H54 (cell line): Measurements from ENCODE around the gene ADCK2.
A peak's percentile ranks its signal among the peaks of the same experiment; 100 is the strongest.
"Not testable (repeated sequence)": the region's sequence is repeated elsewhere in the genome, so short reads cannot be mapped to it uniquely, and the experiment has no call there.

Source experiments
- DNase-seq: peaks from one replicate; pipeline ENCODE4 v3.0.0; 2011; ENCODE audit warnings: low spot score, mixed read lengths; ENCODE audit not compliant: insufficient read length
- FAIRE-seq: peaks from 3 replicates; lab custom pipeline; 2011; peaks lifted over from hg19 to GRCh38; lab: Jason Lieb, UNC
- POLR2A ChIP-seq: IDR thresholded peaks from 2 replicates; pipeline ENCODE4 v1.6.1; 2011; ENCODE audit warnings: low read depth, mild to moderate bottlenecking, low read length

ADCK2 gene

DNA sequence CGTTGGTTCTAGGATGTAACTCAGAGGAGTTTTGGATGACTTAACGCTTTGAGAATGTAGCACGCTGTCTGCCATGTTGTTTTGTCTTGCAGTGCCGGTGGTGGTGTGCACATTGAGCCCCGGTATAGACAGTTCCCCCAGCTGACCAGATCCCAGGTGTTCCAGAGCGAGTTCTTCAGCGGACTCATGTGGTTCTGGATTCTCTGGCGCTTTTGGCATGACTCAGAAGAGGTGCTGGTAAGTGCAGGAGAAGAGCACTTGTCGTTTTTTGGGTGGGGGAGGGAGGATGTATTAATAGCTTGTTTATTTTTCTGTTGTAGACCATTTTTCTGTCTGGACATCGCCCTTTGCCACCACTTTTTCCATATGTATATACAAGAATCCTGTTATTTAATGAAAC is 30.0 kb downstream of the ADCK2 start:
- TF ChIP-seq POLR2A: no peak
- DNase-seq: no peak
- FAIRE-seq: no peak

DNA sequence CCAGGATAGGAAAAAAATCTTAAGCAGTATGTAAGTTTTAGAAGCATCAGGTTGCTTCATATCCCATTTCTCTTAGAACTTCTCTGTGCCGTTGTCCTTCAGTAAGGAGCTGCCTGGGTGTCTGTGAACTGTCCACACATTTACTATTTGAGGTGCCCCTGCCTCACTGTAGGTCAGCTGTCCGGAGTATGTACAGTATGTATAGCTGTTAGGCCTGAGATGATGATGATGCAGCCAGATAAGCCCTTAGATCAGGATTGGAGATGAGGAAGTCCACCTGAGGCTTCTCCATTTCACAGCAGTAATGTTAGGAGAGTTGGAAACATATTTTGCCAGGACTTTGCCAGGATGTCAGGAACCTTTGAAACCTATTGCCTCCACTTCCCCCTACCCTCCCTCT is 31.5 kb downstream of the ADCK2 start:
- no peak for TF ChIP-seq POLR2A

DNA sequence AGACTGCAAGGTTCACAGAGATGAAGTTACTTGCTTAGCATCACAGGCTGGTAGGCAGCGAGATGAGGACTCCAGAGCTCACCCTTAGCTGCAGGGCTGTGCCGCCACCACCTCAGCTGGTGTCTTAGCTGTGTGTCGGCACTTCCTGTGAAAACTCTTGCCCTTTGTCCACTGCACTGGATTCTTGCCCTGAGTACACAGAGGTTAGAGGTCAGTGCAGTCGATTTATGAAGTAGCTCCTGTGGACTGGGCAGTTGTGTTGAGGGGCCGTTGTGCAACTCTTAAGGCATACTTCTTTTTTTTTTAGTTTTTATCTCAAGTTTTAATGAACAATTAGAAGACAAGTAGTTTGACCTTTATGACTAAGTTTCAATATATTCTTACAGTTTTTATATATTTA is 34.4 kb downstream of the ADCK2 start:
- TF ChIP-seq POLR2A: no peak
- FAIRE-seq (no peak), DNase-seq (no peak)

More for the DNA sequence above, 31.5 kb downstream of the ADCK2 start:
- FAIRE-seq: no peak
- DNase-seq: no peak

DNA sequence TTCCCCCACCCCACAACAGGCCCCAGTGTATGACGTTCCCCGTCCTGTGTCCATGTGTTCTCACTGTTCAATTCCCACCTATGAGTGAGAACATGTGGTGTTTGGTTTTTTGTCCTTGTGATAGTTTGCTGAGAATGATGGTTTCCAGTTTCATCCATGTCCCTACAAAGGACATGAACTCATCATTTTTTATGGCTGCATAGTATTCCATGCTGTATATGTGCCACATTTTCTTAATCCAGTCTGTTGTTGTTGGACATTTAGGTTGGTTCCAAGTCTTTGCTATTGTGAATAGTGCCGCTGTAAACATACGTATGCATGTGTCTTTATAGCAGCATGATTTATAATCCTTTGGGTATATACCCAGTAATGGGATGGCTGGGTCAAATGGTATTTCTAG is 36.0 kb downstream of the ADCK2 start:
- FAIRE-seq, DNase-seq: not testable (repeated sequence)

DNA sequence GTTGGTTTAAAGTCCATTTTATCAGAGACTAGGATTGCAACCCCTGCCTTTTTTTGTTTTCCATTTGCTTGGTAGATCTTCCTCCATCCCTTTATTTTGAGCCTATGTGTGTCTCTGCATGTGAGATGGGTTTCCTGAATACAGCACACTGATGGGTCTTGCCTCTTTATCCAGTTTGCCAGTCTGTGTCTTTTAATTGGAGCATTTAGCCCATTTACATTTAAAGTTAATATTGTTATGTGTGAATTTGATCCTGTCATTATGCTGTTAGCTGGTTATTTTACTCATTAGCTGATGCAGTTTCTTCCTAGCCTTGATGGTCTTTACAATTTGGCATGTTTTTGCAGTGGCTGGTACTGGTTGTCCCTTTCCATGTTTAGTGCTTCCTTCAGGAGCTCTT is 39.6 kb downstream of the ADCK2 start:
- DNase-seq, FAIRE-seq: not testable (repeated sequence)

DNA sequence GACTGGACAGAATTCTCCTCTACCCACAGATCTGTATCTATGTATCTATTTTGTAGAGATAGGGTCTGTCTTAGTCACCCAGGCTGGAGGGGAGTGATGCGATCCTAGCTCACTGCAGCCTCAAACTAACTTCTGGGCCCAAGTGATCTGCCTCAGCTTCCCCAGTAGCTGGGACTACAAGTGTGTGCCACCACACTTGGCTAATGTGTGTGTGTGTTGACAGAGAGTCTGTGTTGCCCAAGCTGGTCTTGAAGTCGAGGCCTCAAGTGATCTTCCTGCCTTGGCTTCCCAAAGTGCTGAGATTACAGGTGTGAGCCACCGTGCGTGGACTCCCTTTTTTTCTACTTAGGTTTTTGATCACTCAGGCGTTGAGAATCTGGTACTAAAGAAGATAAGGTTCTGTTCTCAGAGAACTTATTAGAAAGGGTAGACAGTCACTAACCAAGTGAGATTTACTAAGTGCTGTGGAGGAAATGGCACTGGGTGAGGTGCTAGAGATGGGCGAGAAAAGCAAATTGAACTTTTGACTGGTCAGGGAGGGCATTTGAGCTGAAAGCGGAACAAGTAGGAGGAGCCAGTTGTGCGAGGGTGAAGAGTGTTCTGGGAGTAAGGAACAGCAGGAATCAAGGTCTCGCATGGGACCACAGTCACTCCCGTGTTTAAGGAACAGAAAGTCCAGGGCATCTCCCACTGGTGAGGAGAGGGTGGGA is 41.7 kb downstream of the ADCK2 start:
- no peak for TF ChIP-seq POLR2A
- no peak for FAIRE-seq
- no peak for DNase-seq

DNA sequence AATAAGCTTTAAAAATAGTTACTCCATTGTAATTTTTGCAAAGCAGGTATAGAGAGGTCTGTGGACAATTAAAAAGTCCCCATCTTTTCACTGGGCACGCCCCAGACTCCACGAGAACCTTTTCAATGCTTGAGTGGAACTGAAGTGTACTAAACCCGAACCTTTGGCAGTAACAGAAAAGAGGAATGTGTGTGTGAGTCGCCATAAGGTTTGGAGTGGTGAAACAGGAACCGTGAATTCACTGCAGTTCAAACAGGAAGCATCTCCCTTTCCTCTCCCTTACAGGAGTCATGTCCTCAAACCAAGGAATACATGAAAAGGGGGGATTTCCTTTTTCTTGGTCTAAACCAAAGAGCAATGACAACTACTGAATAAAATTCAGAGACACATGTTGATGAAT is 47.0 kb downstream of the ADCK2 start:
- FAIRE-seq: no peak
- DNase-seq: no peak
- TF ChIP-seq POLR2A: no peak

DNA sequence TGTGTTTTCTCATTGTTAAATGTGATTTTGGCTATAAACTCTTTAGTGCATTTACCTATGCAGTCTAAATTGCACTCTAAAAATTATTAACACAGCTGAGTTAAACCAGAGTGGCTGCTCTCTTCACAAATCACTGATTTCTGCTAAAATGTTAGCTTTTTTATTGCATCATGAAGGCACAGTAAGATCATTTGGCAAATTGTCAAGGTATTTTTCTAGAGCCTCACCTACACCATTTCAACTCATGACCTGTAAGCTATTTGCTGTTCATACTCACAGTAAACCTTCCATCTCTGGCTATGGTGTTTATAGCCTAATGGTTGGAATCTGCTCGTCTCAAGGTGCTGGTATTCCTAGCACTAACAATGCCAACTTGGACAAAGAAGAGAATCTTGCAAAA is 49.5 kb downstream of the ADCK2 start:
- FAIRE-seq (no peak), DNase-seq (no peak)
- no peak for TF ChIP-seq POLR2A

DNA sequence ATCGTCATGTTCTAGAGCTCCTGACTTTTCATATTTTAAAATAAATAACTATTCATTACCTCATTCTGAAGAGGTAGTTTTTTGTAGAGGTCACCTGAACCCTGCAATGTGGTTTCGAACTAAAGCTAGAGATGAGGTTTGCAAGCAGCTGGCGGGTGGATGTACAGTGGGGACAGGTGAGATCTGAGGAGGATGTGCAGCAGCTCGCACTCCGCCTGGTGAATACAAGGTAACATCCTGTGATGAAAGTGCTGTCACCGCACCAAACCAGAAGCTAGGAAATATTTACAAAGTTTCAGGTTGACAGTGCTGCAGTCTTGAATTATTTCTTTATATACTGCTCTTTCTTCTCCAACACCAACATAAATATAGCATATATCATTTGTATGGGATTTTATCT is 50.3 kb downstream of the ADCK2 start:
- FAIRE-seq (no peak), DNase-seq (no peak)
- no peak for TF ChIP-seq POLR2A

DNA sequence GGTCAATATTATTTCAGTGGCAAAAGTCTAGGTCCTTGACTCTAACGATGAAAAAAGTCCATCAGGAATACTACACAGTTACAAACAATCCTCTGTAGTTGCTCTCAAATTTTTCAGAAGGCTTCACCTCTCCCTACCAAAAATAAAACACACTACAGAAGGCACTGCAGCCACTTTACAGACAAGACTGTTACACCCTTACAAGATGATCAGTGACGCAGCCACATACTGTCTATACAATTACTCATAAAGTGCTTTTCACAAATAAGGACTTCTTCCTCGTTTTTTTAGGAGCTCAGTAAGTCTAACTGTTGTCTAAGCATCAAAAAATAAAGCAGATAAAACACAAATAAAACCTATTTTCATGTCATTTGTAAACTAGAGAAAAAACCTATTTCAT is 50.8 kb downstream of the ADCK2 start:
- no peak for FAIRE-seq
- DNase-seq: no peak
- TF ChIP-seq POLR2A: no peak

DNA sequence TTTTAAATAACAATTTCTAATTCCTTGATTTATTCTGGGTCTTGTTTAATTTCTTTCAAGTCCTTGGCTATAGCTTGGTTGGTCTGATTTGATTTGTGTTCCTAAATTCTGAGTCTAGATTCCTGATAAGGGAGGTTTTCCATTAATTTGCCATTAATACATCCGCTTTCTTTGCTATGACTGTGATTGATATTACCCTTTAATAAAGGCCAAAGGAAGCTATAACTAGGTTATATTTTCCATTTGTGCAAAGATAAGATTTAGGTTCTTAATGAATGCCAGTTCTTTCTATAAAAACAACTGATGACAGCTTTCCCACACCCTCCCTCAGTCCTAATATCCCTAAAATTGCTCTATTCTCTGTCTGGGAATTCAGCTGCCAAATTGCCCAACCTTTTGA is 52.0 kb downstream of the ADCK2 start:
- DNase-seq: no peak
- no peak for FAIRE-seq
- no peak for TF ChIP-seq POLR2A

DNA sequence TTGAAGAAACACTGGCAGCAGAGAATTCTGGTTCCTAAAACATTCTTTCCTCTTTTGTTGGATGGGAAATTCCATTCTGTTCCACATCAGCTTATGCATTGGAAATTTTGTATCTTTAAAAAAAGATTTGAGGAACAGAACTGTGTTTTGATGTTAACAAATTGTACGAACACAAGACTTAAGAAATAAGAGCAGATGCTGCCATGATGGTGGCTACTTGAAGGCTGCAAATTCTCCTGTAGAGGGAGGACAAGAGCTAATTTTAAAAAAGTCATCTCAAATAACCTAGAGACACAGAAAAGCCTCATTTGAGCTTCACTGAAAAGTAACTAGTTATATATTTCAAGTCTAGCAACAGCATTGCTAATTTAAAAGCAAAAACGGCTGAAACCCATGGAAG is 53.5 kb downstream of the ADCK2 start:
- FAIRE-seq (peak; percentile 53), DNase-seq (no peak)
- TF ChIP-seq POLR2A: no peak

DNA sequence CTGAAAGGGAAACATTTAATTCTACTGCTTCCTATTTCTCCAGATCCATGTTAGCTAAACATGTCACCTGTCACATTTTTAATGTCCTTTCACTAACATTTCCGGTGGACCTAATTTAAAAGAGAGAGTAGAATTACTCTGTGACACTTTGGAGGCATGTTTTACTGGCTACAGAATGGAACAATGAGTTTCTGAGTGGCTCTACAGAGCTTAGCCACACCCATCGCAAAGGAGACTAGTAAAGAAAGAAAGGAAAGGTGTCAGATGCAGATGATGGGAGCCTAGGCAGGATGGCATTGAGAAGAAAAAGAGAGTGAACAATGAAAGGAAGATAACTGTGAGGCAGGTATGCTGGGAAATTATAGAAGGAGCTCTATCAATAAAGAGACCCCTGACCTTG is 59.7 kb downstream of the ADCK2 start:
- no peak for DNase-seq
- FAIRE-seq: no peak
- no peak for TF ChIP-seq POLR2A

DNA sequence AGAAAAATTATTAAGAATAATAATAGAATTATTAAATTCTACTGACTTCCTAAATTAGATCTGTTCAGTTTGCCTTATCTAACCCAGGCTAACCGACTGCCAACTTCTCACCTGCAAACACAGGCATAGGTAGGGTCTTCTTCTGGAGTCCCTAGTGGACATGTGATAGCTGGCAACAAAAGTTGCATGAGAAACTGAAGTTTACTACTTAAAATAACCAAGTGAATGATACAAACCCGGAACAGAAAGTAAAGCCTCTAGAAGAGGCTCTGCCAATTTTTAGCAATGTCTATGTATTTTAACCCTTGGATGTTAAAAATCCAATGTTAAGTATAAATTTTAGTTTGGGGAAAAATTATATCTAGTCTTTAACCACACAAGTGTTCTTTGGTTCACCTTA is 61.4 kb downstream of the ADCK2 start:
- FAIRE-seq: no peak
- no peak for DNase-seq
- no peak for TF ChIP-seq POLR2A

DNA sequence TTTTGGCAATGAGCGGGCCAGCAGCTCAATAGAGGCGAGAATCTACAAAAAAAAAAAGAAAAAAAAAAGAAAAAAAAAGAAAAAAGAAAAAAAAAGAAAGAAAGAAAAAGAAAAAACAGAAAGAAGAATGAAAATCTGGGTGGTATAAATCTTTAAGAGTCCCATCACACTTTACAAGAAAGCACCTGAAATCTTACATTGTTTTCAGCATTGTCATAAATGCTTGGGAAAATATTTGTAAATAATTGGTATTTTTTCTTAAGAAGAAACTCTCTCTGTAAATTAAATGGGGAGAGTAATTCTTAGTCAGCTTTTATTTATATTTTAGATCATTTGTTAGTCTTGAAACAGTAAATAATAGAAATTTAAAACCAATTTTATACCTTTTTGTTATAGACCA is 62.0 kb downstream of the ADCK2 start:
- FAIRE-seq: no peak
- TF ChIP-seq POLR2A: no peak
- no peak for DNase-seq

DNA sequence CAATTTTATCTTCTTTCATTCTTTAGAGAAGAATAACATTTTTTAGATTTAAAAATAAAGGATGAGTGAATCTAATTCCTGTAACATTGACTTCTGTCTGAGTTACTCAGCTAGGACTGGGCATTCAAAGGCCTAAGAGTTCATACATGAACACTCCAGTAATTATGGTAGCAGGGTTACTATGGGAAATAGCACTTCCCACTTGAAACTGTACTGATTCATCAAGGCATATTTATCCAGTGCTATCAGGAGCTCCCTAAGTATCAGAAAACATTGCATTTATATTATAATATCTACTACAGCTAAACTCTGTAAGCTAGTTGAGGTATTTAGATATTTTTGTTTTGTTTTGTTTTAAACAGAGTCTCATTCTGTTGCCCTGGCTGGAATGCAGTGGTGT is 65.5 kb downstream of the ADCK2 start:
- TF ChIP-seq POLR2A: no peak
- no peak for DNase-seq
- FAIRE-seq: no peak

DNA sequence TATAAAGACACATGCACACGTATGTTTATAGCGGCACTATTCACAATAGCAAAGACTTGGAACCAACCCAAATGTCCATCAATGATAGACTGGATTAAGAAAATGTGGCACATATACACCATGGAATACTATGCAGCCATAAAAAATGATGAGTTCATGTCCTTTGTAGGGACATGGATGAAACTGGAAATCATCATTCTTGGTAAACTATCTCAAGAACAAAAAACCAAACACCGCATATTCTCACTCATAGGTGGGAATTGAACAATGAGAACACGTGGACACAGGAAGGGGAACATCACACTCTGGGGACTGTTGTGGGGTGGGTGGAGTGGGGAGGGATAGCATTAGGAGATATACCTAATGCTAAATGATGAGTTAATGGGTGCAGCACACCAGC is 70.5 kb downstream of the ADCK2 start:
- not testable (repeated sequence) for FAIRE-seq, DNase-seq
